Mammary epithelial cell (primary cell): Measurements from ENCODE around the gene ITIH5.

Experiments used
- CTCF ChIP-seq, 2 donors: IDR thresholded peaks in 1 of 2; conservative IDR thresholded peaks in 1 of 2; 2 replicates each; pipeline ENCODE4 v1.5.1; 2011 to 2012; ENCODE audit warnings: inconsistent platforms in 2 of 2, low read length in 2 of 2, mild to moderate bottlenecking in 2 of 2, control low read depth in 1 of 2, low read depth in 1 of 2; ENCODE audit not compliant: insufficient read depth in 1 of 2; ENCODE audit errors: extremely low read depth in 1 of 2
- EZH2 ChIP-seq: IDR thresholded peaks from 2 replicates; pipeline ENCODE4 v1.6.1; 2012; ENCODE audit warnings: low read length, inconsistent platforms, borderline replicate concordance

- TF ChIP-seq CTCF (conservative IDR thresholded peaks at IDR 0.05 in 1 of 2, IDR thresholded peaks at IDR 0.05 in 1 of 2; ENCODE audit: extremely low read depth in 1 of 2, insufficient read depth in 1 of 2, low read depth in 1 of 2, low read length in 2 of 2) = no peak
- no peak for TF ChIP-seq EZH2
These were observed 83.1 kb downstream of the ITIH5 start for GRCh38 chr10:7583626-7584025.
